Measurements from ENCODE around the gene TEDDM1.
"Not testable (repeated sequence)": the region's sequence is repeated elsewhere in the genome, so short reads cannot be mapped to it uniquely, and the experiment has no call there.

The TEDDM1 gene

DNA sequence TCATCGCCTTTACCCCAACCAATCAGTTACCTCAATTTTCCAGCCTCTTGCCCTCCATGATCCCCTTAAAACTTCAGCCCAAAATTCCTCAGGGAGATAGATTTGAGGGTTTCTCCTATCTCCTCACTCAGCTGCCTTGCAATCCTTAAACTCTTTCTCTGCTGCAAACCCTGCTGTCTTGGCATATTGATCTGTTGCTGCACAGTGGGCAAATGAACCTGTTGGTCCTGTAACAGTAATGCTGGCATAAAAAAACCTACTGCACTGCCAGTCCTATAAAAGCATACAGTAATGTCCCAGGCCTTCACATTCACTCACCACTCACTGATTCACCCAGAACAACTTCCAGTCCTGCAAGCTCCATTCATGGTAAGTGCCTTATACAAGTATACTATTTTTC is 5.1 kb upstream of the TEDDM1 start:
- no peak for DNase-seq

DNA sequence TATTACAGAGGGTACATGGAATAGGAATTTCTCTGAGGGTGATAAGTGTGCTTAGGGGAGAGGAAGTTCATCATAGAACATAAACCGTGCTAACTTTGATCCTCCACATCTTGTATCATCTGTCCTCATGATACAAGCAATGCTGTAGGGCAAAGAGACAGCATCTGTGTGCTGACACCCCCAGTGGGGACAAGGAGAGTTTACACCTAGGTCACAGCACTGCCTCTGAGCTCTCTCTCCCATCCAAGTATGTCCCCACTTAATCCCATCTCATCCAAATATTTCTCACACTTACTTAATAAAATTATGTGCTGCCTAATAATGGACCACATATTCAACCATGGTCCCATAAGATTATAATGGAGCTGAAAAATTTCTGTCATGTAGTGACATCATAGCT is 4.3 kb upstream of the TEDDM1 start:
- DNase-seq: no peak

DNA sequence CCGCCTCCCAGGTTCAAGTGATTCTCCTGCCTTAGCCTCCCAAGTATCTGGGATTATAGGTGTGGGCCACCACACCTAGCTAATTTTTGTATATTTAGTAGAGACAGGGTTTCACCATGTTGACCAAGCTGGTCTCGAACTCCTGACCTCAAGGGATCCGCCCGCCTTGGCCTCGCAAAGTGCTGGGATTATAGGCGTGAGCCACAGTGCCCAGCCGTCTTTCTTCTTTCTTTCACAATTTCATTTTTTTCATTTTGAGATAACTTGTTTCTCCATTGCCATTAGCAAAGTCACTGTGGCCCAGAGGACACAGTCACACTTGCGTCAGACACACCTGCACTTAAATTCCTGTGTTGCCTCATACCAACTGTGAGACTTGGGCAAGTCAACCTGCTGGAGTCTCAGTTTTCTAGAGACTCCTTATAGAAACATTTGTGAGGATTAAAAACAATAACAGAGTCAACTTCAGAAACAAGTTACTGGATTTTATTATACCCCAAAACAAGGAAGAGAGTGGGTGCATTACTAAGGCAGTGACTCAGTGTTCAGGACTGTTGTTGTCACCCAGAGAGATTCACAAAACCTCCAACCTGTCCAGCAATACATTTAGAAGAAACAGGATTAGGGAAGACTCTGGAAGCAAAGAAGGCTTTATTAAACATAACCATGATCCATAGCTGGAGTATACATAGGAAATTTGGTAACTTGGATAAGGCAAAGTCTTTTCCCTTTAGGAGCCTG is 2.6 kb downstream of the TEDDM1 start:
- DNase-seq: no peak

DNA sequence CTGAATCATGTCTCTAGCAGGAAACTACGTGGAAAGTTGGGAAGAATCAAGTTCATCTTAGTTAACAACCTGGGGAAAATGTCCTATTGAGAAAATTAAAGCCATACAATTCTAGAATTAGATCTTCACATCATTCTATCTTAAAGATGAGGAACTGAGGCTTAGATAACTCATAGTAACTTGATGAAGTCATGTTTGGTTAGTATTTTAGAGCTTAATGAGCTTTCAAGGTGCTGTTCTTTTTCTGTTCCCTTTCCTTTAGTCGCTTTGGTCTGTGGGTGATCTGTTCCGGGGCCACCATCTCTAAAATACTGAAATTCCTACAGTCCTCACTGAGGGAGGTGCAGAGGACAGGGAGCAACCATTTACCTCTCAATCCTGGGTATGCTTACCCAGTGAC is 4.6 kb downstream of the TEDDM1 start:
- DNase-seq: no peak

DNA sequence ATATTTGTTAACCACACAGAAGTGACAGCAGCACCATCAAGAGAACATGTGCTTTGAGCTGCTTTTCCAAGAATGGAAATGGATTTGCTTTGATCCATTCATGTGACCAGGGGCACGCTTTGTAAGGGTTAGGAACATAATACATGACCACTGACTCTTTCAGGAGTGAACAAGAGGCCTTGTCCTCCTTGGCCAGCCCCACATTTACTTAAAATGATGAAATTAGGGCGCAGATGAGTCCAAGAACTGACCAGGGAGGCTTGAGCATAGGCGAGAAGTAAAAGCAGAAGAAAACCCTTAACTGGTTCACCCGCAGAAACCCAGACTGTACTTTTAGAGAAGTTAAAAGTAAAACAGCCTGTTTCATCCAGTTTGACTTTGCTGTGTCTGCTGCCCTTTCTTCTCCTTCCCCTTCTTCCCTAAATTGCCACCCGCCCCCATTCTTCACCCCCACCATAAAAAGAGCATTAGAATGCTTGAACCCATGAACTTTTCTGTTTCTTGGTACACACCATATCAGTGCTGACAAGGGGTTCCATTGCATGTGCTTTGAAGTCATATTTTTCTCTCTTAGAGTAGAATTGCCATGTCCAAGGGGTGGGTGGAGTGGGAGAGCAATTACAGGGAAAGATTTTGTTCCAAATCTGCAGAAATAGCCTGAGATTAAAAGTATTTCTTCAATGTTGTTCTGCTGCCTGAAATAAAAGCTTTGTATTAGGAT is 6.3 kb downstream of the TEDDM1 start:
- DNase-seq: no peak

DNA sequence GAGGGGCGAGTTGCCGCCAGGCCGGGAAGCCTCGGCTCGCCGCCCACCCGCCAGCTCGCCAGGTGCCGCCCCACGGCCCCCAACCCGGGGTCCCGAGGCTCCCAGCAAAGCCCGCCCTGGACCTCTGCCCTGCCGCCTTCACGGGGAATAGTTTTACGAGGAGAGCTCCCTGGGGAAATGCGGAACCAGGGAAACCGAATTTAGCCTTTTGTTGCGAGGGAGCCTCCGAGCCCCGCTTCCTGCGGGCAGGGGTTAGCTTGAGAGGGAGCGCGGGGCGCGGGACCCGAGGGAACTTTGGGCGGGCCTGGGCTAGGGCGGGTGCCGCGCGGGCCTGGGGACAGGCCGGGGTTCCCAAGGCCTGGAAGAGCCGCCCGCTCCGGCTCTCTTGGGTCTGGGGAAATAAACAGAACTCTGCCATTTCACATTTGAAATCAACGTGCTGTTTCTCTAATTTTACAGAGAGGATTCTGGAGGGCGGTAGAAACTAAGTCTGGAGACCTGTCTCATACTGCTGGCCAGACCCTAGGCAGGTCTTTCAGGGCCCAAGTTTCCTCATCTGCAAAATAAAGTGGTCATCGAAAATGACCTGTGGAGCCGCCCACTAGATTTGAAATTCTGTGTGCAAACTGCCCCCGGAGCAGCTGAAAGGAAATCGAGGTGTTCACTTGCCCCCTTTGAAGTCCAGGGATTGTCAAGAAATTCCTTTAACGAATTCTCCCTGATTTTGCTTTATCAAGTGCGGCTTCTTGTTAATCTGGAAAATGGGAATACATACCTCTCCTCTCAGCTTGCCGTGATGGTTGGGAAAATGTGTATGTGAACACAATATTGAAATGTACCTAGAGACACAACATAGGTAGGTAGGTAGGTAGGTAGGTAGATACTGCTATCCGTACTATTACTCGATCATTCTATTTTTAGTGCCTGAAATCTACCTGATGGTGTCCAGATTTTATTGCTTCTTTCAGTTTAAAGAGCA is 8.1 kb downstream of the TEDDM1 start:
- peak; percentile 42 for DNase-seq

DNA sequence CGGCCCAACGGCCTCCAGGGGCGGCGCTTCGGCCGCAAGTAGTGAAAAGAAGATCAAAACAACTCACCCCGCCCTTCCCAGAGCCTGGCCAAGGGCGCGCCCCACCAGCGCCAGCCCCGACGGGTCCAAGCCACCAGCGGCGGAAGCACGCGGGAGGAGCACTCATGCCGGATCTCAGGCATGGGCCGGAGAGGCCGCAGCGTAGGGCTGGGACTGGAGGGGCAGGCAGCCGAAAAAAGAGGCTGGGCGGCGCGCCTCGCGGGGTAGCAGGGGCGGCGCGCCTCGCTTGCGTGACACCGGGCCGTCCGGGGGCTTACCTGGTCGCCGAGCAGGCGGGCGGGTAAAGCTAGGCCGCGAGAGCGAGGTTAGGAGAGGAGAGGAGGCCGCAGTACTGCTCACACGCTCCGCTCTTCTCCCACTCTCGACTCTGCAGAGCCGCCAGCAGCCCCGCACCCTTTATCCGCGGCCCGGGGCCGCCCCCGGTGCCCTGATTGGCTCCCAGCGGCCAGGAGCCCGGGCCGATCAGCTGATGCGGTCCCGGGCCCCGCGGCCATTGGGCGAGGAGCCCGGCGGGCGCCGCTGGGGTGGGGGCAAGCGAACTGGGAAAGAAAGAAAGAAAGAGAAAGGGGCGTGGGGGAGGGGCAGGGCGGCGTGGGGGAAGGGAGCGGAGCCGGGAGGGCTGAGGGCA is 9.0 kb downstream of the TEDDM1 start, which contains the start of gene GLUL:
GLUL (minus strand) TSS at position 429 of the 688 bp plus-strand sequence. CDS start 3,053 bp downstream, outside the sequence.
- DNase-seq: peak; percentile 80

DNA sequence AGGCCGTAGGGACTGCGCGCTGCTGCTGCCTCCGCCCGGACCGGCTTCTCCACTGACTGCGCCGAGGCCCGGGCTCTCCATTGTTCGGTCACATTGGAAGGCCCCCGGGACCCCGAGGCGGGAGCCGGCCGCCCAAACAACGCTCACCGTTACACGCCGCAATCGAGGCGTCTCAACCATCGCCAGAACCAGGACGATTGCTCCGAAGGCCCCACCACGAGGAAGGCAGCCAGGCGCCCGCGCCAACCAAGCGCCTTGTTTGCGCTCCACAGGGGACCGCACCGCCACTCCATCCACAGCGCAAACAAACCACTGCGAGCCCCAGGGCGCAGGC is 9.5 kb downstream of the TEDDM1 start:
- DNase-seq: no peak

DNA sequence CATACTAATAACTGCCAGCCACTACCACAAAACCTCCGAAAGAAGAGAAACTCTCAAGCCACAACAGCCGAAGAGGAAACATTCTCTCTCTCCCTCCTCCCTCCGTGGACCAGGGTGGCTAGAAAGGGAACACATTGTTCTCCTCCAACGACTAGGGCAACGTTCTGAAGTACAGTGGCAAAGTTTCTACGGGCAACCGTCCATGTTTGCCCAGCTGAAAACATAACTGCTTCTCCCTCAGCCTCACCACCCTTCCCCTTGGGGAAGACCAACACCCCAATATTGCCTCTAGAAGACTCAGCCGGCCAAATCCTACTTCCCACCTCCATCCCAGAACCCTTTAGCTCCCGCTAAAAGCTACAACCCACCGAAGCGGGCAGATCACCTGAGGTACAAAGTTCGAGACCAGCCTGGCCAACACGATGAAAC is 10.8 kb downstream of the TEDDM1 start:
- DNase-seq: peak; percentile 20

DNA sequence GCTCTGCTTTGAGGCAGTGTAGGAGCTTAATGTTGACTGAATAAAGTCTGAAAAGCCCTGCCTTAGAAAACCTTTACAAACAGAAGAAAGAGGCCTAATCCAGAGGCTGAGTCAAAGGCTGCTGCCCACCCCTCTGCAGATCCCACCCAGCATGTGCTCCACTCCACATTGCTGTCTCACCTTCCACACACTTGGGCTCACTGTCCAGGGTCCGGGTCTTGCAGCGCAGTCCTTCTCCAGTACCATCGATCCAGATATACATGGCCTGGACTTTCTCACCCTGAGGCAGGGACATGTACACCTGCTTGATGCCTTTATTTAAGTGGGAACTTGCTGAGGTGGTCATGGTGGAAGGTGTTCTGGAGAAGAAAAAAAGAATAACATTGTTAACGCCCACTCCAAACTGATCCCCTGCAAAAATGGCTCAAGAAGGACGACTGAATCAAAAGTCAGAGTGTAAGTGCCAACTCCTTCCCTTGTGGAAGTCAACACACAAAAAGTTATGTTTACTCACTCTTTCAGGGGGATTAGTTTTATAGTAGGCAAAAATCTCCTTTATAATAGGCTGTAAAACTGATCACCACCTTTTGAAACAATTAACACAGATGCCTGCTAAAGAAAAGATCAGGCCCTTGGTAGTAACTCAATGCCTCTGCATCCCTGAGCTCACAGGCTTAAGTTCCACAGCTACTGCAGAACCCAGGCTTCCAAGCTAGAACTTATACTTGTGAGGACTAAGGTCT is 11.9 kb downstream of the TEDDM1 start:
- no peak for DNase-seq

DNA sequence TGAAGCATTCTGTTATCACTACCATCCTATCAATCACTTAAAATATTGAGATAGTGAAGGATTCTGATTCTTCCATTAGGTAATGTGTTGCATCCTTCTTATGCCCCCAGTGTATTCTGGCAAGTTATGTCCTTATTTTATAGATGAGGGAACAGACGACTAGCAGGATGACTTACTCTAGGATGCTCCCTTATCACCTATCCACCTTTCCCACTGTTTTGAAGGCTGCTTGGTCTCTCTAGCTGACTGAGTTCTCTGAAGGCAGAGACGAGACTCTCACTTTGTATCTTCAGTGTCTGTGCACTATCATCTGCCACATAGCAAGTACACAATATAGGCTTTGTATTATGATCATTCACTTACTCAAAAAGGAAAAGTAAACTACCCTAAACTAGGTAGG is 12.9 kb downstream of the TEDDM1 start:
- DNase-seq: no peak

DNA sequence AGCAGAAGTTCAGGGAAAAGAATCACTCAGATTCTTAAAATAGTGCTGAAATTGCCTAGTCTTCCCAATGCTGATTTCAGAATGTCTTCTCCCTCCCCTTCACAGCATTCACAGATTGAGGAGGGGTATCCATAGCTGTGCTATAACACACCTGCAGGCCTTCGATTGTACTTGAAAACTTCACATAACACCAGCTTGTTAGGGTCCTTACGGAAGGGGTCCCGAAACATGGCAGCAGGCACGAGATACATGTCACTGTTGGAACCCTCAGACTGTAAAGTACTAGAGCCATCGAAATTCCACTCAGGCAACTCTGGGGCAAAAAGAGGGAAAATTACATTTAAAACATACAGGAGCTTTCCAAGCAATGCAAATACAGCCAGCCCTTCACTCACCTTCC is 13.5 kb downstream of the TEDDM1 start:
- no peak for DNase-seq

DNA sequence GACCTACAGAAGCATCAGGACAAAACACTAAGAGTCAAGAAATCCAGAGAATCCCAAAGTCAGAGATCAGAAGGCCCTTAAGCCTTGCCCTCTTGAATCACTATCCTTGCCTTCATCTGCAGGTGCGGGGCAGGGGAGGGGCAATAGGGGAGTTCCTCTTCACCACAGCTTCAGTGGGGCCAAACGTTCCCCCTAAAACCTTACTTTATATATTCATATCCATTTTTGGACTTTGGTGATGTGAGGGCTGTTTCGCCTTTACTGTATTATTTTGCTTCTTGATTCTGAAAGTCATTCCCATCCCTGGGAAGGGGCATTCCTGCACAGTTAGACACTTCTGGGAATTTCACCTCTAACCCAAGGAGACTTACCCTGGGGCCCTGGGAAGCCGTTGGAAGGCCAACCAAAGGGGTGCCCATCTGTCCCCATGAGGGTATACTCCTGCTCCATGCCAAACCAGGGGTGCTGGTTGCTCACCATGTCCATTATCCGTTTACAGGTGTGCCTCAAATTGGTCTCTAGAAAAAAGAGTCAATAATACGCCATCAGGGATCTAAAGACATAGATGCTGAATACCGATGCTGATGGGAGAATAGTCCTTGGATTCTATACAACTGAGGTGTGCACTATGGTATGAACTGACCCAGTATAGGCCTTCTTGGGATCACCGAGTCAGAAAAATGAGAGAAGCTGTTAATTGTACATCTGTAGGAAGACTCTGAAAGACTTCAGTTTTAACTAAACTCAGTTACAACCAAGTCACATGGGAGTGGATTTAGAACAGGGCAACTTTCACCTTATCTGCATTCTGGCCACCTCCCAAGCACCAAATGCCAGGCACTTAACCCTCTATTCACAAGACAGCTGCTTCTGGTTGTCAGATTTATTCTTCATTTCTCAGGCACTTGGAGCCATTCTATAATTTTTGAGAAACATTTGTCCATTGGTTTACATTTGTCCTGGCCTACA is 14.3 kb downstream of the TEDDM1 start:
- no peak for DNase-seq

DNA sequence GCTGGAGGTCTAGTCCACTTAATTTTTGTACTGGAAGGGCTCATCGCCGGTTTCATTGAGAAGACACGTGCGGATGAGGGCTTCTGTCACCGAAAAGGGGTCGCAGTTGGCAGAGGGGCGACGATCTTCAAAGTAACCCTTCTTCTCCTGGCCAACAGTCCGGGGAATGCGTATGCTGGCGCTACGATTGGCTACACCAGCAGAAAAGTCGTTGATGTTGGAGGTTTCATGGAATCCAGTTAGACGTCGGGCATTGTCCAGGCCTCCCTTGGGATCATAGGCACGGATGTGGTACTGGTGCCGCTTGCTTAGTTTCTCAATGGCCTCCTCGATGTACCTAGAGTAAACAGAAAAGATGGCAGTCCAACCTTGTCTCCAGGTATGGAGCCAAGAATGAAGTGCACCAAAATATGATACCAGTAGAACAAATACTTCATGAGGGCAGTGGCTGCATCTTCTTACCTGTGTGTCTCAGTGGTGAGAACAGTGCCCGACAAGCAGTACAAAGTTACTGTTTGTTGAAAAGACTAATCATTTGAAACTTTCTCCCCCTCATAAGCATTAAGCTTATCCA is 16.0 kb downstream of the TEDDM1 start:
- no peak for DNase-seq

DNA sequence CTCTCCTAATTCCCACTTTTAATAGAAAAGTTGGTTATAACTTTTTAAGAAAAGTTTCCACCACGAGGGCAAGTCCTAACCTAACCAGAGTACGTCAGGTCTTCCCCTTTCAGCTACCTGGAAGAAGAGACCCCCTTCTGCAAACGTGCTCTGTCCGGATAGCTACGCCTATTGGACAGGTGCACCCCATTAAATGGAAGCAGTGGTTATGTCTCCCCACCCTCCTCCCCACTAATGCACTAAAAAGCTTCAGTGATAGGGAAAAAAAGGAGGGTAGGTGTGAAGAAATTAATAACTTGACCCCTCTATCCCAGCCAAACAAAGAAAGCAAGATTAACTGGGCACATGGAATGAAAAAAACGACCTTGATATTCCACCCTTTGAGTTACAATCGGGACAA is 16.5 kb downstream of the TEDDM1 start:
- no peak for DNase-seq

DNA sequence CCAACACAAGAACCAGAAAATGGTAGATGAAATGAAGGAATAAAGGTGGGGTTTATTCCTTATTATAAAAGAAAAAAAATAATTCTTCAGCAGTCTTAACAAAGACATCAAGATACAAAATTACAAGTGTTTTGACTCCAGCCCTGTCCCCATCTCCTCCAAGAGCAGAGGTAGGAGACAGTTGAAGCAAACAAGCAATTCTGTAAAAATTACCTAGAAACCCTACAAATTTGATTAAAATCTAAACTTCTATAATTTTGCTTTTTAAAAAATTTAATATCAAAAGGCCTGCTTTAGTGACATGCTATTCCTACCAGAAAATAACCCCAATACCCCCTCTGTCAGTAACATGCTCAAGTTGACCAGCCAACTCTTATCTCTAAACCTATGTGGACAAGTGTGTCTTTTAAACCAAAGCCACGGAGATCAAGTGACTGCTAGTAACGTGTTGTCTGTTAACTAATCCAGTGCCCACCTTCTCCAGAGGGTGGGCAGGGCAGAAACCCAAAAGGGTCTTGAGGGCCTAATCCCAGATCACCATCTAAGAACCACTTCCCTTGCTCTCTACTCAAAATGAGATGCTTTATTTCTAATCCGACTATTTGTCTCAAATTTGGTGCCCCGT is 17.3 kb downstream of the TEDDM1 start:
- DNase-seq: no peak

DNA sequence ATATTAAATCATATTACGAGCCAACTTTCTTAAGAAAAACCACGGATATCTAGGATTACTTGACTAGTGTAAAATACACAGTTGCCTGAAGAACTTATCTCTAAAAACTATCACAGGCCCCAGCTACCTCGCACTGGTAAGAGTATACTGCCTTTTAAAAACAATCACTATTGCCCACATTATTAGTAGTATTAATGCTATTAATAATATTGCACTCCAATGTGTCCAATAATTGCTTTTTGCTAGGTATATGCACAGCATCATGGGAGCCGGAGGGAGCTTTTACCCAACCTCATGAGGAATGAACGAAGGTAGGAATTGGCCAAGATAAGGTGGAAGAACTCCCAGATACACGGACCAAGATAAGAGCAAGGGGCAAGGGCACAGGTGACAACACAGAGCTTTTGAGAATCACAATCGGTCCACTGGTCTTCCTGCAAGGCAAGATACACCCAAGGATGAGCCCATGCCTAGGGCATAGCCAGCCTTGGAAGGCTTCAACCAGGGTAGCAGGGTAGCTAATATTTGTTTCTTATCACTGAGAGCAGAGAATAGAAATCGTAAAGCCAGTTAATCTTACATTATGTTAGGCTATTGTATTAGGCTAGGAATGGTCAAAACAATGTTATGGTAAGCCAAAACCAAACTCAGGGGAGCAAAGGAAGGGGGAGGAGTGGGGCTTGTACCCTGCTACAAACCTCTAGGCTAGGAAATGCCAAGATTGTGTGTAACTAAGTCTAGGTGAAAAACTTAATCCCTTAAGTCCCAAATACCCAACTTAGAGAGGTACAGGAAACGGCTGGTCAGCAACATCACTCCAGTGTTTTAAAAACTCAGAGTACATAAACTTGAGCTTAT is 18.3 kb downstream of the TEDDM1 start:
- DNase-seq: no peak

DNA sequence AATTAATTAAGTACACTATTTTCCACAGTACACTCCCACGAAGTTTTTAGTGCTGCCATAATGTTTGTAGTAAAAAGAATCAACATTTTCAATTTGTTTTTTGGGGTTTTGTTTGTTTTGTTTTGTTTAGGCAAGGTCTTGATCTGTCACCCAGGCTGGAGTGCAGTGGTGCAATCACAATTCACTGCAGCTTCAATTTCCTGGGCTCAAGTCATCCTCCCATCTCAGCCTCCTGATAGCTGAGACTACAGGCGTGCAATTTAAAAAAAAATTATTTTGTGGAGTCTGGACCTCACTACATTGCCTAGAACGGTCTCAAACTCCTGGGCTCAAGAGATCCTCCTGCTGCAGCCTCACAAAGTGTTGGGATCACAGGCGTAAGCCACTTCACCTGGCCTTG is 20.3 kb downstream of the TEDDM1 start:
- no peak for DNase-seq

DNA sequence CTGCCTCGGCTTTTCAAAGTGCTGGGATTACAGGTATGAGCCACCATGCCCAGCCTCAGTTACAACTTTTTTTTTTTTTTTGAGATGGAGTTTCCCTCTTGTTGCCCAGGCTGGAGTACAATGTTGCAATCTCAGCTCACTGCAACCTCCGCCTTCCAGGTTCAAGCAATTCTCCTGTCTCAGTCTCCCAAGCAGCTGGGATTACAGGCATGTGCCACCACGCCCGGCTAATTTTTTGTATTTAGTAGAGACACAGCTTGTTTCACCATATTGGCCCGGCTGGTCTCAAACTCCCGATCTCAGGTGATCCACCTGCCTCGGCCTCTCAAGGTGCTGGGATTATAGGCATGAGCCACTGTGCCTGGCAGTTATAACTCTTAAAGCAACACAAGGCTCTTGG is 20.7 kb downstream of the TEDDM1 start:
- DNase-seq: not testable (repeated sequence)

All from stimulated activated CD4-positive, alpha-beta T cell treated with anti-CD3 and anti-CD28 coated beads, Interleukin-15, amount 100 ng/mL, for 24 hours (primary cell).